PC-3 (cell line): ENCODE results near the gene MAGI2. TPM values are rescaled to one million over a fixed set of nuclear protein-coding genes. Genes with fewer than 3 reads are reported as not detected.
A peak's percentile ranks its signal among the peaks of the same experiment; 100 is the strongest.

ENCODE experiments used
- ATAC-seq: fragments of 200-7000 bp; cut with Tn5 transposase; 2 replicates; pipeline ENCODE4 v1.9.1; 2020; ENCODE audit warnings: mild to moderate bottlenecking, moderate library complexity
- BruUV-seq: library from RNA; stranded (reverse); fragments of 400-500 nt; replicated peaks from 2 replicates; lab custom pipeline; 2021; lab: Mats Ljungman, UMichigan
- CTCF ChIA-PET: fragments of 300-600 bp; sonication (Branson Sonifier 250); formaldehyde crosslinking; loops from one replicate; lab custom pipeline; 2022; ENCODE audit warnings: antibody characterized with exemption; lab: Charles Lee
- POLR2A ChIA-PET: fragments of 300-600 bp; sonication (Branson Sonifier 250); formaldehyde crosslinking; loops from one replicate; lab custom pipeline; 2022; ENCODE audit warnings: antibody characterized with exemption; ENCODE audit not compliant: unreplicated experiment; lab: Charles Lee
- DNase-seq: peaks from one replicate; pipeline ENCODE4 v3.0.0-alpha.2; 2015
- H2AFZ ChIP-seq: fragments of 300-600 bp; sonication (generic); 2 replicates; pipeline ENCODE4 v1.6.0; 2016; ENCODE audit warnings: antibody characterized with exemption, low read length
- H3F3A ChIP-seq: fragments of 300-600 bp; sonication (generic); one replicate; pipeline ENCODE4 v1.6.0; 2017; ENCODE audit warnings: antibody characterized with exemption, low read length, control low read depth, mild to moderate bottlenecking; ENCODE audit not compliant: unreplicated experiment
- H3K27ac ChIP-seq: fragments of 300-600 bp; sonication (generic); 2 replicates; pipeline ENCODE4 v1.5.1; 2016; ENCODE audit warnings: mild to moderate bottlenecking, low read length
- H3K27me3 ChIP-seq: fragments of 300-600 bp; sonication (generic); 2 replicates; pipeline ENCODE4 v1.6.1; 2016; ENCODE audit warnings: low read length, mixed read lengths
- H3K36me3 ChIP-seq: fragments of 300-600 bp; sonication (generic); 2 replicates; pipeline ENCODE4 v1.6.1; 2016; ENCODE audit warnings: low read depth, mixed run types, low read length, mixed read lengths
- H3K4me1 ChIP-seq: fragments of 300-600 bp; sonication (generic); 2 replicates; pipeline ENCODE4 v1.5.1; 2016; ENCODE audit warnings: low read length; ENCODE audit not compliant: insufficient read depth
- H3K4me2 ChIP-seq: fragments of 300-600 bp; sonication (generic); 2 replicates; pipeline ENCODE4 v1.6.0; 2016; ENCODE audit warnings: low read length
- H3K4me3 ChIP-seq: fragments of 300-600 bp; sonication (generic); 2 replicates; pipeline ENCODE4 v1.5.1; 2016; ENCODE audit warnings: mild to moderate bottlenecking, low read length, mixed read lengths
- H3K79me2 ChIP-seq: fragments of 300-600 bp; sonication (generic); 2 replicates; pipeline ENCODE4 v1.6.1; 2017; ENCODE audit warnings: low read length, mixed read lengths
- H3K9ac ChIP-seq: fragments of 300-600 bp; sonication (generic); 2 replicates; pipeline ENCODE4 v1.6.0; 2016; ENCODE audit warnings: mild to moderate bottlenecking, low read length
- H3K9me2 ChIP-seq: fragments of 300-600 bp; sonication (generic); replicated peaks from 2 replicates; pipeline ENCODE4 v1.6.1; 2016; ENCODE audit warnings: mixed run types, low read length, mixed read lengths
- H3K9me3 ChIP-seq: fragments of 300-600 bp; sonication (generic); 2 replicates; pipeline ENCODE4 v1.6.1; 2016; ENCODE audit warnings: low read length, mixed read lengths
- H4K20me1 ChIP-seq: fragments of 300-600 bp; sonication (generic); 2 replicates; pipeline ENCODE4 v1.6.1; 2016; ENCODE audit warnings: low read length, mixed read lengths
- CTCF ChIP-seq: fragments of 300-600 bp; sonication (generic); conservative IDR thresholded peaks from 2 replicates; pipeline ENCODE4 v1.5.1; 2017; ENCODE audit warnings: antibody characterized with exemption, low read depth, mild to moderate bottlenecking, low read length
- EZH2 ChIP-seq: fragments of 300-600 bp; sonication (generic); IDR thresholded peaks from one replicate; pipeline ENCODE4 v1.6.1; 2017; ENCODE audit warnings: antibody characterized with exemption, mild to moderate bottlenecking, low read length; ENCODE audit not compliant: unreplicated experiment
- EZH2phosphoT487 ChIP-seq: fragments of 300-600 bp; sonication (generic); IDR thresholded peaks from 2 replicates; pipeline ENCODE4 v1.6.1; 2018; ENCODE audit warnings: mild to moderate bottlenecking, antibody characterized with exemption, low read length, borderline replicate concordance
- intact Hi-C: fragments of 100-400 bp; cut with micrococcal nuclease; formaldehyde crosslinking; loops from 2 replicates; pipeline ENCODE4 v1.9.0; 2023
- total RNA-seq: library from RNA; depleted of rRNA; stranded (reverse); fragments of >200 nt; gene quantifications from 2 replicates; pipeline ENCODE4 v1.2.3, GENCODE V29; 2014

Gene MAGI2
- total RNA-seq, 1 experiment from 2014 or later = not detected

GRCh38 chr7:78786055-78786454, 667.4 kb downstream of the MAGI2 start:
- intact Hi-C loops = no loop called here
- H4K20me1 ChIP-seq = no peaks in the 10 kb centered on the region
- CTCF ChIA-PET = no interaction called here
- ATAC-seq (no peak), DNase-seq (no peak)
- no peaks in the 10 kb centered on the region for H3K27me3 ChIP-seq
- H3K4me3 ChIP-seq = no peak overlapping the region
- no TSS peak for BruUV-seq
- no peak overlapping the region for H2AFZ ChIP-seq
- no peak overlapping the region for H3K9ac ChIP-seq
- no peaks in the 10 kb centered on the region for H3K79me2 ChIP-seq
- H3K27ac ChIP-seq = no peak overlapping the region
- no peak for TF ChIP-seq CTCF
- TF ChIP-seq EZH2phosphoT487 = no peak
- no peak for TF ChIP-seq EZH2
- no peaks in the 10 kb centered on the region for H3K36me3 ChIP-seq
- POLR2A ChIA-PET = no interaction called here
- H3K9me3 ChIP-seq = no peaks in the 10 kb centered on the region
- no peaks in the 10 kb centered on the region for H3F3A ChIP-seq
- H3K4me2 ChIP-seq = no peak overlapping the region
- no peaks in the 10 kb centered on the region for H3K9me2 ChIP-seq
- H3K4me1 ChIP-seq = no peaks in the 10 kb centered on the region

- no peak overlapping the region for H3K4me3 ChIP-seq
- intact Hi-C loops = no loop called here
- no peaks in the 10 kb centered on the region for H3K4me1 ChIP-seq
- no TSS peak for BruUV-seq
- ChIA-PET POLR2A (no interaction called here), CTCF (no interaction called here)
- H3K4me2 ChIP-seq = no peak overlapping the region
- no peaks in the 10 kb centered on the region for H3K36me3 ChIP-seq
- DNase-seq = no peak
- no peak overlapping the region for H2AFZ ChIP-seq
- H3K9me2 ChIP-seq = no peaks in the 10 kb centered on the region
- H3F3A ChIP-seq = no peaks in the 10 kb centered on the region
- H3K9me3 ChIP-seq = no peaks in the 10 kb centered on the region
- no peak for TF ChIP-seq EZH2phosphoT487
- no peak for TF ChIP-seq CTCF
- no peak for TF ChIP-seq EZH2
- no peak overlapping the region for H3K9ac ChIP-seq
- H3K79me2 ChIP-seq = no peaks in the 10 kb centered on the region
- no peak for ATAC-seq
- no peaks in the 10 kb centered on the region for H4K20me1 ChIP-seq
- no peak overlapping the region for H3K27ac ChIP-seq
- H3K27me3 ChIP-seq = peaks cover 5% of the 10 kb centered on the region; the same call in 1 of the 2 replicates
Observed at GRCh38 chr7:78783179-78783962, 670.1 kb downstream of the MAGI2 start.

GRCh38 chr7:78780560-78780959, 672.9 kb downstream of the MAGI2 start:
- DNase-seq = no peak
- Histone ChIP-seq H2AFZ (0 out of 2 replicates have a peak overlapping the region, but pooled peaks have one; percentile 21), H3K9ac (no peak overlapping the region), H3K79me2 (no peaks in the 10 kb centered on the region), H3K4me3 (peak overlapping the region; percentile 24; the same call in 1 of the 2 replicates), H3F3A (no peaks in the 10 kb centered on the region), H3K4me2 (peak overlapping the region; percentile 67), H3K27ac (no peak overlapping the region), H3K9me3 (no peaks in the 10 kb centered on the region), H3K36me3 (no peaks in the 10 kb centered on the region), H4K20me1 (no peaks in the 10 kb centered on the region), H3K27me3 (peaks cover 8% of the 10 kb centered on the region; the same call in 1 of the 2 replicates), H3K4me1 (peaks cover 7% of the 10 kb centered on the region), H3K9me2 (no peaks in the 10 kb centered on the region)
- ChIA-PET POLR2A (no interaction called here), CTCF (no interaction called here)
- intact Hi-C loops = loop anchor here (1.0 kb wide), 1 partner anchor 190 kb away; no protein-coding TSS in a partner anchor
- no peak for TF ChIP-seq EZH2
- TF ChIP-seq CTCF = no peak
- no peak for TF ChIP-seq EZH2phosphoT487
- no peak for ATAC-seq
- BruUV-seq = no TSS peak
